ENCODE data around the gene TAS2R60.
"Not testable (repeated sequence)": the region's sequence is repeated elsewhere in the genome, so short reads cannot be mapped to it uniquely, and the experiment has no call there.

The TAS2R60 gene

GRCh38 chr7:143477501-143478150, 34.4 kb downstream of the TAS2R60 start, which contains the start of gene TAS2R41:
Gene TAS2R41 (plus strand): TSS chr7:143477873. CDS start chr7:143477873, 0 bp downstream.
- DNase-seq (ENCODE audit: low read depth in 3 of 3) = no peak

- DNase-seq (ENCODE audit: low read depth in 3 of 3) = no peak
Measured at GRCh38 chr7:143479055-143479766, 36.0 kb downstream of the TAS2R60 start.

GRCh38 chr7:143480501-143480900, 37.2 kb downstream of the TAS2R60 start:
- no peak for DNase-seq (ENCODE audit: low read depth in 3 of 3)

- DNase-seq (ENCODE audit: low read depth in 3 of 3) = no peak
Measured at GRCh38 chr7:143484119-143484518, 40.9 kb downstream of the TAS2R60 start.

GRCh38 chr7:143485094-143485493, 41.8 kb downstream of the TAS2R60 start:
- no peak for DNase-seq (ENCODE audit: low read depth in 3 of 3)

- DNase-seq (ENCODE audit: low read depth in 3 of 3) = no peak
Measured at GRCh38 chr7:143485500-143485899, 42.2 kb downstream of the TAS2R60 start.

GRCh38 chr7:143486266-143486665, 43.0 kb downstream of the TAS2R60 start:
- not testable (repeated sequence) for DNase-seq (ENCODE audit: low read depth in 3 of 3)

GRCh38 chr7:143487061-143487460, 43.8 kb downstream of the TAS2R60 start:
- no peak for DNase-seq (ENCODE audit: low read depth in 3 of 3)

- no peak for DNase-seq (ENCODE audit: low read depth in 3 of 3)
Measured at GRCh38 chr7:143487566-143487965, 44.3 kb downstream of the TAS2R60 start.

GRCh38 chr7:143490717-143491306, 47.6 kb downstream of the TAS2R60 start:
- DNase-seq (ENCODE audit: low read depth in 3 of 3) = no peak

- no peak for DNase-seq (ENCODE audit: low read depth in 3 of 3)
Measured at GRCh38 chr7:143492043-143492471, 48.8 kb downstream of the TAS2R60 start.

GRCh38 chr7:143492799-143493739, 49.8 kb downstream of the TAS2R60 start:
- DNase-seq (ENCODE audit: low read depth in 3 of 3) = no peak

GRCh38 chr7:143493751-143494150, 50.5 kb downstream of the TAS2R60 start:
- no peak for DNase-seq (ENCODE audit: low read depth in 3 of 3)
